Measurements from ENCODE around the gene ATP6AP1. TPM values are rescaled to one million over a fixed set of nuclear protein-coding genes. Genes with fewer than 3 reads are reported as not detected.

The ATP6AP1 gene
- total RNA-seq, 3 donors from 2014 or later (not counting 1 experiment from before 2014, with no cell fraction given): 62.4 to 71.7 (median 65.9) TPM

- H3K27me3 Mint-ChIP-seq (ENCODE audit: low read depth in 2 of 2): no peaks in the 10 kb centered on the region
- Histone ChIP-seq H3K4me1 (ENCODE audit: control insufficient read depth, insufficient read depth, low read length) (no peaks in the 10 kb centered on the region), H3K27me3 (ENCODE audit: control insufficient read depth, insufficient read depth, low read length) (no peaks in the 10 kb centered on the region), H3K36me3 (ENCODE audit: control insufficient read depth, insufficient read depth, low read length) (no peaks in the 10 kb centered on the region), H3K4me3 (ENCODE audit: low read length) (no peak overlapping the region), H3K27ac (ENCODE audit: low read length) (no peak overlapping the region), H3K9me3 (ENCODE audit: control insufficient read depth, insufficient read depth, low read length) (no peaks in the 10 kb centered on the region)
- no peak overlapping the region for H3K4me3 Mint-ChIP-seq
- 95% methylated on average over 10 of the region's 10 CpGs for WGBS (ENCODE audit: insufficient coverage)
- no peaks in the 10 kb centered on the region for H3K4me1 Mint-ChIP-seq
- H3K27ac Mint-ChIP-seq: no peak overlapping the region
- ATAC-seq (no peak), DNase-seq (no peak)
- no peak for TF ChIP-seq CTCF (IDR thresholded peaks at IDR 0.05)
- H3K9me3 Mint-ChIP-seq: no peaks in the 10 kb centered on the region
- intact Hi-C loops (cut with micrococcal nuclease): no loop called here
- H3K36me3 Mint-ChIP-seq: no peaks in the 10 kb centered on the region
Observed at GRCh38 chrX:154420402-154420756, 8.1 kb upstream of the ATP6AP1 start.

- peaks cover 5% of the 10 kb centered on the region for H3K36me3 ChIP-seq (ENCODE audit: control insufficient read depth, insufficient read depth, low read length)
- no peaks in the 10 kb centered on the region for H3K9me3 ChIP-seq (ENCODE audit: control insufficient read depth, insufficient read depth, low read length)
- no peak overlapping the region for H3K4me3 ChIP-seq (ENCODE audit: low read length)
- no peaks in the 10 kb centered on the region for H3K27me3 ChIP-seq (ENCODE audit: control insufficient read depth, insufficient read depth, low read length)
- 97% methylated on average over 12 of the region's 13 CpGs for WGBS (ENCODE audit: insufficient coverage)
- peaks cover 22 to 25% of the 10 kb centered on the region in 2 donors for H3K4me1 Mint-ChIP-seq
- no peak overlapping the region for H3K27ac ChIP-seq (ENCODE audit: low read length)
- TF ChIP-seq CTCF (IDR thresholded peaks at IDR 0.05): no peak
- ATAC-seq (no peak), DNase-seq (no peak)
- H3K36me3 Mint-ChIP-seq: no peaks in the 10 kb centered on the region
- no peaks in the 10 kb centered on the region for H3K9me3 Mint-ChIP-seq
- no peak overlapping the region for H3K27ac Mint-ChIP-seq
- peaks cover 37% of the 10 kb centered on the region for H3K4me1 ChIP-seq (ENCODE audit: control insufficient read depth, insufficient read depth, low read length)
- H3K4me3 Mint-ChIP-seq: no peak overlapping the region
- intact Hi-C loops (cut with micrococcal nuclease): loop anchor here (5.0 kb wide), 1 partner anchor 50 kb away; the partner anchor contains the start of gene LAGE3
- no peaks in the 10 kb centered on the region for H3K27me3 Mint-ChIP-seq (ENCODE audit: low read depth in 2 of 2)
Observed at GRCh38 chrX:154426916-154427770, 1.3 kb upstream of the ATP6AP1 start.

- TF ChIP-seq CTCF (IDR thresholded peaks at IDR 0.05): no peak
- H3K36me3 ChIP-seq (ENCODE audit: control insufficient read depth, insufficient read depth, low read length): peaks cover 14% of the 10 kb centered on the region
- intact Hi-C loops (cut with micrococcal nuclease): loop anchor here (5.0 kb wide), 1 partner anchor 48 kb away; the partner anchor contains the start of gene LAGE3
- Mint-ChIP-seq H3K4me1 (peaks cover 22 to 25% of the 10 kb centered on the region in 2 donors), H3K27me3 (ENCODE audit: low read depth in 2 of 2) (no peaks in the 10 kb centered on the region), H3K9me3 (no peaks in the 10 kb centered on the region), H3K36me3 (no peaks in the 10 kb centered on the region), H3K27ac (no peak overlapping the region), H3K4me3 (peak overlapping the region; percentile 86)
- DNase-seq (peak in 1 of 2 donors; percentile 1), ATAC-seq (no peak)
- WGBS (ENCODE audit: insufficient coverage): 92% methylated on average over 2 of the region's 2 CpGs
- H3K4me3 ChIP-seq (ENCODE audit: low read length): no peak overlapping the region
- peaks cover 37% of the 10 kb centered on the region for H3K4me1 ChIP-seq (ENCODE audit: control insufficient read depth, insufficient read depth, low read length)
- H3K27me3 ChIP-seq (ENCODE audit: control insufficient read depth, insufficient read depth, low read length): no peaks in the 10 kb centered on the region
- H3K27ac ChIP-seq (ENCODE audit: low read length): no peak overlapping the region
- no peaks in the 10 kb centered on the region for H3K9me3 ChIP-seq (ENCODE audit: control insufficient read depth, insufficient read depth, low read length)
Observed at GRCh38 chrX:154429711-154430110, 1.2 kb downstream of the ATP6AP1 start.
